ENCODE measurements around the gene RBP3. TPM values are rescaled to one million over a fixed set of nuclear protein-coding genes. Genes with fewer than 3 reads are reported as not detected.
A peak's percentile ranks its signal among the peaks of the same experiment; 100 is the strongest.

Gene RBP3
- total RNA-seq, 4 donors from 2014 or later: not detected

GRCh38 chr10:47358457-47358856, 10.3 kb downstream of the RBP3 start:
- 91 to 97% methylated on average over 3 of the region's 3 CpGs for WGBS, 2 donors
- TF ChIP-seq CTCF (IDR thresholded peaks at IDR 0.05): no peak
- no peak for TF ChIP-seq POLR2A (IDR thresholded peaks at IDR 0.05)
- DNase-seq (ENCODE audit: low spot score in 2 of 2): peak in 1 of 2 donors; percentile 69
- no peak overlapping the region for H3K4me3 ChIP-seq (ENCODE audit: low read depth, poor library complexity, severe bottlenecking)
- intact Hi-C loops (cut with DNase I; ENCODE audit: low total_unique reads): no loop called here

- peak in 1 of 2 donors; percentile 62 for DNase-seq (ENCODE audit: low spot score in 2 of 2)
- 94% methylated on average over 2 of the region's 2 CpGs for WGBS, 2 donors
- H3K4me3 ChIP-seq (ENCODE audit: low read depth, poor library complexity, severe bottlenecking): no peak overlapping the region
- intact Hi-C loops (cut with DNase I; ENCODE audit: low total_unique reads): no loop called here
- TF ChIP-seq POLR2A (IDR thresholded peaks at IDR 0.05) (no peak), CTCF (IDR thresholded peaks at IDR 0.05) (no peak)
Observed at GRCh38 chr10:47359101-47359500, 10.9 kb downstream of the RBP3 start.

GRCh38 chr10:47359626-47360418, 11.7 kb downstream of the RBP3 start:
- intact Hi-C loops (cut with DNase I; ENCODE audit: low total_unique reads): no loop called here
- 76 to 80% methylated on average over 4 of the region's 4 CpGs for WGBS, 2 donors
- peak in 1 of 2 donors; percentile 82 for DNase-seq (ENCODE audit: low spot score in 2 of 2)
- no peak overlapping the region for H3K4me3 ChIP-seq (ENCODE audit: low read depth, poor library complexity, severe bottlenecking)
- TF ChIP-seq POLR2A (IDR thresholded peaks at IDR 0.05) (no peak), CTCF (IDR thresholded peaks at IDR 0.05) (no peak)

- no peak for TF ChIP-seq CTCF (IDR thresholded peaks at IDR 0.05)
- no peak for TF ChIP-seq POLR2A (IDR thresholded peaks at IDR 0.05)
- 64 to 68% methylated on average over 14 of the region's 14 CpGs for WGBS, 2 donors
- H3K4me3 ChIP-seq (ENCODE audit: low read depth, poor library complexity, severe bottlenecking): no peak overlapping the region
- peak in 1 of 2 donors; percentile 73 for DNase-seq (ENCODE audit: low spot score in 2 of 2)
- intact Hi-C loops (cut with DNase I; ENCODE audit: low total_unique reads): no loop called here
Observed at GRCh38 chr10:47360419-47361040, 12.4 kb downstream of the RBP3 start.

GRCh38 chr10:47361293-47361692, 13.1 kb downstream of the RBP3 start:
- intact Hi-C loops (cut with DNase I; ENCODE audit: low total_unique reads): no loop called here
- 67 to 68% methylated on average over 9 of the region's 9 CpGs for WGBS, 2 donors
- DNase-seq (ENCODE audit: low spot score in 2 of 2): peak in 1 of 2 donors; percentile 78

More at GRCh38 chr10:47361293-47361692, 13.1 kb downstream of the RBP3 start:
- TF ChIP-seq POLR2A (IDR thresholded peaks at IDR 0.05) (no peak), CTCF (IDR thresholded peaks at IDR 0.05) (no peak)
- H3K4me3 ChIP-seq (ENCODE audit: low read depth, poor library complexity, severe bottlenecking): no peak overlapping the region
